Left lung (tissue), 10 donors: Measurements from ENCODE around the gene RHOBTB1. TPM values are rescaled to one million over a fixed set of nuclear protein-coding genes. Genes with fewer than 3 reads are reported as not detected.
A peak's percentile ranks its signal among the peaks of the same experiment; 100 is the strongest.
"Not testable (repeated sequence)": the region's sequence is repeated elsewhere in the genome, so short reads cannot be mapped to it uniquely, and the experiment has no call there.

ENCODE experiments used
- ATAC-seq: fragments of 200-7000 bp; cut with Tn5 transposase; one replicate; pipeline ENCODE4 v1.9.1; 2020; ENCODE audit warnings: moderate library complexity
- DNase-seq, 4 donors: peaks; one replicate each; pipeline ENCODE4 v3.0.0-alpha.2; 2013 to 2020
- H3K27ac ChIP-seq, 2 donors: fragments of 200-600 bp; sonication (generic) in 1 of 2; one replicate each; pipeline versions ENCODE4 v1.5.0 to v1.8.0; 2020 to 2021
- H3K27me3 ChIP-seq, 2 donors: fragments of 200-600 bp; sonication (generic) in 1 of 2; one replicate each; pipeline versions ENCODE4 v1.5.0 to v1.8.0; 2020 to 2021
- H3K36me3 ChIP-seq, 2 donors: fragments of 200-600 bp; sonication (generic) in 1 of 2; one replicate each; pipeline versions ENCODE4 v1.5.0 to v1.8.0; 2020 to 2021
- H3K4me1 ChIP-seq, 2 donors: fragments of 200-600 bp; one replicate each; pipeline ENCODE4 v1.8.0; 2021
- H3K4me3 ChIP-seq, 2 donors: fragments of 200-600 bp; sonication (generic) in 1 of 2; one replicate each; pipeline versions ENCODE4 v1.5.0 to v1.8.0; 2020 to 2021; ENCODE audit warnings: mild to moderate bottlenecking in 1 of 2
- H3K9me3 ChIP-seq, 2 donors: fragments of 200-600 bp; sonication (generic) in 1 of 2; one replicate each; pipeline versions ENCODE4 v1.5.0 to v1.8.0; 2020 to 2021
- intact Hi-C, 2 donors: fragments of 100-400 bp; cut with DNase I; formaldehyde crosslinking; loops; one replicate each; pipeline versions ENCODE4 v1.11.2 to v1.14.2; 2022
- polyA plus RNA-seq, 6 donors: library from polyadenylated mRNA; unstranded; fragments of 120-200 nt; gene quantifications; one replicate each; pipeline ENCODE4 v1.2.1, GENCODE V29; 2013; ENCODE audit not compliant: insufficient read length in 6 of 6
- total RNA-seq, 2 donors: library from RNA; stranded (reverse); fragmentation: NEBNext Ultra II Directional; extraction: Animal tissue kit (Norgen Biotek cat#: 25700); gene quantifications; one replicate each; pipeline ENCODE4 v1.2.1, GENCODE V29; 2021
- TF ChIP-seq, protein P1 (sequence below), 2 donors: fragments of 200-600 bp; sonication (generic) in 1 of 2; IDR thresholded peaks; one replicate each; pipeline versions ENCODE4 v1.5.0 to v1.8.0; 2021; ENCODE audit warnings: antibody characterized with exemption in 2 of 2
- donor health status: DM: no; HTN: yes; CAD: no.
- donor health status: DM: no; HTN: no; CAD: no.

The RHOBTB1 gene
- total and polyA plus RNA-seq, 8 donors = 13.1 to 55.9 (median 52.5) TPM

DNA sequence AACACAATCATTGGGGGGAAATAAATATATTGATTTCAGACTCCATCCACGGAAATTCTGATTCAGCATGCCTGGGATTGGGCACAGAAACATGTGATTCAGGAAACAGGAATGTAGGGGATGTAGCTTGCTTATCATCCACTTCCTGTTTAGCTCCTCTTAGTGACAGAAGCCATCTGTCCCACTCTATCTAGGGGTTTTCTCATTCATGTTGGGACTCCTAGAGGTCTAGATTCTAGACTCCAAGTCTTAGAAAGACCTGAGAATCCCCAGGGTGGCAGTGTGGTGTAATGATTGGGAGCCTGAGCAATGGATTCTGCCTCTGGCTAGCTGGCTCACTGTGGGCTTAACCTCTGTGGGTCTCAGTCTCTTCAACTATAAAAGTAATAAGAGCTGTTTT is 97.8 kb downstream of the RHOBTB1 start:
- H3K27me3 ChIP-seq = no peaks in the 10 kb centered on the region
- H3K36me3 ChIP-seq = no peaks in the 10 kb centered on the region
- no peak overlapping the region for H3K27ac ChIP-seq
- peaks cover 0 to 3% of the 10 kb centered on the region in 2 donors for H3K4me1 ChIP-seq
- intact Hi-C loops = no loop called here
- ATAC-seq = peak; percentile 17
- no peak overlapping the region for H3K4me3 ChIP-seq
- peak in 1 of 4 donors; percentile 13 for DNase-seq
- TF ChIP-seq, protein P1, sequence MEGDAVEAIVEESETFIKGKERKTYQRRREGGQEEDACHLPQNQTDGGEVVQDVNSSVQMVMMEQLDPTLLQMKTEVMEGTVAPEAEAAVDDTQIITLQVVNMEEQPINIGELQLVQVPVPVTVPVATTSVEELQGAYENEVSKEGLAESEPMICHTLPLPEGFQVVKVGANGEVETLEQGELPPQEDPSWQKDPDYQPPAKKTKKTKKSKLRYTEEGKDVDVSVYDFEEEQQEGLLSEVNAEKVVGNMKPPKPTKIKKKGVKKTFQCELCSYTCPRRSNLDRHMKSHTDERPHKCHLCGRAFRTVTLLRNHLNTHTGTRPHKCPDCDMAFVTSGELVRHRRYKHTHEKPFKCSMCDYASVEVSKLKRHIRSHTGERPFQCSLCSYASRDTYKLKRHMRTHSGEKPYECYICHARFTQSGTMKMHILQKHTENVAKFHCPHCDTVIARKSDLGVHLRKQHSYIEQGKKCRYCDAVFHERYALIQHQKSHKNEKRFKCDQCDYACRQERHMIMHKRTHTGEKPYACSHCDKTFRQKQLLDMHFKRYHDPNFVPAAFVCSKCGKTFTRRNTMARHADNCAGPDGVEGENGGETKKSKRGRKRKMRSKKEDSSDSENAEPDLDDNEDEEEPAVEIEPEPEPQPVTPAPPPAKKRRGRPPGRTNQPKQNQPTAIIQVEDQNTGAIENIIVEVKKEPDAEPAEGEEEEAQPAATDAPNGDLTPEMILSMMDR (IDR thresholded peaks at IDR 0.05) = no peak
- H3K9me3 ChIP-seq = peaks cover 0 to 2% of the 10 kb centered on the region in 2 donors

DNA sequence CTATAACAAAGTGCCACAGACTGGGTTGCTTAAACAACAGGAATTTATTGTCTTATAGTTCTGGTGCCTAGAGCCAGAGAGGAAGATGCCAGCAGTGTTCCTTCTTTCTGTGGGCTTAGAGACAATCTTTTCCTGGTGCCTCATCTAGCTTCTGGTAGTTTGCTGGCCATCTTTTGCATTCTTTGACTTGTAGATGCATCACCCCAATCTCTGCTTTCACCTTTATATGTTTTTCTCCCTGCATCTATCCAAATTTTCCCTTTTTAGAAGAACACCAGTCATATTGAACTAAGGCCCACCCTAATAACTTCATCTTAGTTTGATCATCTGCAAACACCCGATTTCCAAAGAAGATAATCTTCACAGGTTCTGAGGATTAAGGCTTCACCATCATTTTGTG is 98.9 kb downstream of the RHOBTB1 start:
- ATAC-seq = no peak
- TF ChIP-seq, protein P1 (IDR thresholded peaks at IDR 0.05) = no peak

DNA sequence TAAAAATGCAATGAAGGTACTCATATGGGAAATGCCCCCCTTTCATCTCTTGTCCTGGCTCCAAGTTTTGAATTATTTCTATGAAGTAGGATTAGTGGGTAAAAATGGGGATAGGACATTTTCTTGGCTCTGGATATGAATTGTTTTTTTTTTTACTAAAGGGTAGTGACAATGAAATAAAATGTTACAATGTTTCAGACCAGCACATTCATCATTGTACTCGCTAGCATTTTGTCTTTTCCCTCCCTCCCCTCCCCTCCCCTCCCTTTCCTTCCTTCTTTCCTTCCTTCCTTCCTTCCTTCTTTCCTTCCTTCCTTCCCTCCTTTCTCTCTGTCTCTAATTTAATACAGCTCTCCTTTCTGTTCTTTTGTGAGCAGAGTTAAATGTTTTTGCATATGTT is 101.3 kb downstream of the RHOBTB1 start:
- no peaks in the 10 kb centered on the region for H3K9me3 ChIP-seq
- H3K4me1 ChIP-seq = no peaks in the 10 kb centered on the region
- no peak overlapping the region for H3K4me3 ChIP-seq
- intact Hi-C loops = no loop called here
- no peak for ATAC-seq
- no peak overlapping the region for H3K27ac ChIP-seq
- TF ChIP-seq, protein P1 (IDR thresholded peaks at IDR 0.05) = no peak
- H3K27me3 ChIP-seq = no peaks in the 10 kb centered on the region
- DNase-seq = no peak
- no peaks in the 10 kb centered on the region for H3K36me3 ChIP-seq

More for the DNA sequence above, 98.9 kb downstream of the RHOBTB1 start:
- no peaks in the 10 kb centered on the region for H3K27me3 ChIP-seq
- no peak overlapping the region for H3K4me3 ChIP-seq
- no peaks in the 10 kb centered on the region for H3K9me3 ChIP-seq
- peaks cover 0 to 3% of the 10 kb centered on the region in 2 donors for H3K4me1 ChIP-seq
- no peak for DNase-seq
- intact Hi-C loops = no loop called here
- H3K36me3 ChIP-seq = no peaks in the 10 kb centered on the region
- no peak overlapping the region for H3K27ac ChIP-seq

DNA sequence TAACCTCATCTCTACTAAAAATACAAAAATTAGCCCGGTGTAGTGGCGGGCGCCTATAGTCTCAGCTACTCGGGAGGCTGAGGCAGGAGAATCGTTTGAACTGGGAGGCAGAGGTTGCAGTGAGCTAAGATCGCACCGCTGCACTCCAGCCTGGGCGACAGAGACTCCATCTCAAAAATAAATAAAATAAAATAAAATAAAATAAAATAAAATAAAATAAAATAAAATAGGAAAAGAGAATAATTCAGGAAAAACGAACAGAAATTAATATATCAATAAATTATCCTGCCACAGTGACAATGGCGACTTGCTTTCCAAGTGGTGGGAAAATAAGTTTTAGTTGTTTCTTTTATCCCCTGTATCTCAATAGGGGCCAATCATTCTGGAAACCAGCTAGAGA is 102.8 kb downstream of the RHOBTB1 start:
- H3K36me3 ChIP-seq, intact Hi-C loops, ATAC-seq, H3K4me1 ChIP-seq, H3K27ac ChIP-seq, H3K9me3 ChIP-seq, H3K27me3 ChIP-seq, DNase-seq, H3K4me3 ChIP-seq: not testable (repeated sequence)

DNA sequence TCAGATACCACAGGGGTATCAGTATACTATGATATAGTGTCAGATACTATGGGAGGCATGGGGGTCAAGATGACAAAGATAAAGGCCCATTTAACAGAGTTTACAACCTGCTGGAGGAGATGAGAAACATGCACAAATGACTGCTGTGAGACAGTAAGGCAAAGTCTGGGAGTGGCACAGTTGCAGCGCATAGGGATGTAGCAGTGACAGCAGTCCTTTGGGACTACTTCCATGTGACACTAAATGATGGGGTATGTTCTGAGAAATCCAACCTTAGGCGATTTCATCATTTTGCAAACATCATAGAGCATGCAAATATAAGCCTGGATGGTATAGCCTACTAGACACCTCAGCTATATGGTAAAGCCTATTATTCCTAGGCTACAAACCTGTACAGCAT is 108.9 kb downstream of the RHOBTB1 start:
- H3K4me3 ChIP-seq = no peak overlapping the region
- no peaks in the 10 kb centered on the region for H3K9me3 ChIP-seq
- ATAC-seq (no peak), DNase-seq (no peak)
- no peaks in the 10 kb centered on the region for H3K27me3 ChIP-seq
- H3K36me3 ChIP-seq = no peaks in the 10 kb centered on the region
- no peaks in the 10 kb centered on the region for H3K4me1 ChIP-seq
- intact Hi-C loops = no loop called here
- no peak overlapping the region for H3K27ac ChIP-seq
- TF ChIP-seq, protein P1 (IDR thresholded peaks at IDR 0.05) = no peak

DNA sequence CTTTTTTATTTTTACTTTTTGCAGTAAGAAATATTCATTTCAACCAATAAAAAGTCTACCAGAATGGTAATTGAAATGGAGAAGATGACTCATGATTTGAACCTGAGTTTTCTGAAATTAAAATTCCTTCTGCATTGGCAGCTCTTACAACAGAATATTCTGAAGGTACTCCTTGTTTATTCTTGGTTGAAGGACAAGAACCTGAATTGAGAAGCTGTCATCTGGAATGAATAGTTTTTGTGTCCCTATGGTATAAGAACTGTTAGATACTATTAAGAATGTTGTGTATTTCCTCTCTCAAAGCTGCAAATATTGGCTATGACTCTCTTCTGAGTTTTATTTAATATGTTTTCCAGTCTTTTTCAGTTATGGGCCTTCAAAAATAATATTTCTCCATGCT is 109.6 kb downstream of the RHOBTB1 start:
- ATAC-seq (no peak), DNase-seq (no peak)
- TF ChIP-seq, protein P1 (IDR thresholded peaks at IDR 0.05) = no peak
- Histone ChIP-seq H3K36me3 (no peaks in the 10 kb centered on the region), H3K4me3 (no peak overlapping the region), H3K9me3 (no peaks in the 10 kb centered on the region), H3K27me3 (no peaks in the 10 kb centered on the region), H3K27ac (no peak overlapping the region), H3K4me1 (no peaks in the 10 kb centered on the region)
- intact Hi-C loops = no loop called here

DNA sequence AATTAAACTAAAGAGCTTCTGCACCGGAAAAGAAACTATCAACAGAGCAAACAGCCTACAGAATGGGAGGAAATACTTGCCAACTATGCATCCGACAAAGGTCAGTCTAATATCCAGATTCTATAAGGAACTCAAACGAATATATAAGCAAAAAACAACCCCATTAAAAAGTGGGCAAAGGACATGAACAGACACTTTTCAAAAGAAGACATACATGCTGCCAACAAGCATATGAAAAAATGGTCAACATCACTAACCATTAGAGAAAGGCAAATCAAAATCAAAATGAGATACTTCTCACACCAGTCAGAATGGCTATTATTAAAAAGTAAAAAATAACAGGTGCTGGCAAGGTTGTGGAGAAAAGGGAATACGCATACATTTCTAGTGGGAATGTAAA is 111.8 kb downstream of the RHOBTB1 start:
- DNase-seq, H3K27ac ChIP-seq, H3K36me3 ChIP-seq, H3K4me3 ChIP-seq, intact Hi-C loops, H3K9me3 ChIP-seq, H3K27me3 ChIP-seq, ATAC-seq: not testable (repeated sequence)
- H3K4me1 ChIP-seq = peaks cover 0 to 12% of the 10 kb centered on the region in 2 donors
